HG03095 (cell line): ENCODE measurements around the gene TSR1.

Experiments
- ATAC-seq: cut with Tn5 transposase; IDR thresholded peaks from one replicate; pipeline ENCODE4 v1.9.1; 2021; ENCODE audit warnings: moderate library complexity; ENCODE audit not compliant: unreplicated experiment

TSR1 gene

GRCh38 chr17:2336215-2336851, at the start of gene TSR1:
Gene TSR1, minus strand, starts transcription at chr17:2336457. Its CDS starts 30 bp downstream, at chr17:2336427.
- peak; percentile 83 for ATAC-seq

- ATAC-seq, result no peak
Measured at GRCh38 chr17:2385240-2386210, 49.3 kb upstream of the TSR1 start.

- no peak for ATAC-seq
Measured at GRCh38 chr17:2384439-2385127, 48.3 kb upstream of the TSR1 start.

- ATAC-seq, result no peak
Measured at GRCh38 chr17:2383628-2384167, 47.4 kb upstream of the TSR1 start.

- ATAC-seq, result no peak
Measured at GRCh38 chr17:2380950-2381649, 44.8 kb upstream of the TSR1 start.

GRCh38 chr17:2380226-2380922, 44.1 kb upstream of the TSR1 start:
- no peak for ATAC-seq

- ATAC-seq, result no peak
Measured at GRCh38 chr17:2379489-2380225, 43.4 kb upstream of the TSR1 start.

- no peak for ATAC-seq
Measured at GRCh38 chr17:2378905-2379304, 42.6 kb upstream of the TSR1 start.

GRCh38 chr17:2377659-2378058, 41.4 kb upstream of the TSR1 start:
- ATAC-seq, result no peak

GRCh38 chr17:2376107-2376506, 39.9 kb upstream of the TSR1 start:
- no peak for ATAC-seq

- ATAC-seq, result no peak
Measured at GRCh38 chr17:2375406-2375805, 39.1 kb upstream of the TSR1 start.

GRCh38 chr17:2374549-2375285, 38.5 kb upstream of the TSR1 start:
- no peak for ATAC-seq

GRCh38 chr17:2373179-2373578, 36.9 kb upstream of the TSR1 start:
- ATAC-seq, result no peak

GRCh38 chr17:2372681-2373080, 36.4 kb upstream of the TSR1 start:
- ATAC-seq, result no peak

- no peak for ATAC-seq
Measured at GRCh38 chr17:2372180-2372579, 35.9 kb upstream of the TSR1 start.

- ATAC-seq, result no peak
Measured at GRCh38 chr17:2371183-2372130, 35.2 kb upstream of the TSR1 start.

- ATAC-seq, result no peak
Measured at GRCh38 chr17:2370211-2370589, 33.9 kb upstream of the TSR1 start.
